Ishikawa (cell line): ENCODE data around the gene CALCR.

Experiments used
- CEBPB ChIP-seq: IDR thresholded peaks from 2 replicates; pipeline ENCODE4 v1.6.1; 2012
- CREB1 ChIP-seq: IDR thresholded peaks from 2 replicates; pipeline ENCODE4 v1.6.1; 2012; ENCODE audit warnings: low read depth
- EP300 ChIP-seq: IDR thresholded peaks from 2 replicates; pipeline ENCODE4 v1.6.1; 2012; ENCODE audit warnings: borderline replicate concordance
- MAX ChIP-seq: IDR thresholded peaks from 2 replicates; pipeline ENCODE4 v1.6.1; 2012
- RAD21 ChIP-seq: IDR thresholded peaks from 2 replicates; pipeline ENCODE4 v1.6.1; 2012; ENCODE audit warnings: low read depth
- REST ChIP-seq: IDR thresholded peaks from 2 replicates; pipeline ENCODE4 v1.6.1; 2012; ENCODE audit warnings: low read depth, mild to moderate bottlenecking
- TAF1 ChIP-seq: IDR thresholded peaks from 2 replicates; pipeline ENCODE4 v1.6.1; 2012; ENCODE audit warnings: low read depth, mild to moderate bottlenecking
- TCF12 ChIP-seq: IDR thresholded peaks from 2 replicates; pipeline ENCODE4 v1.6.1; 2012; ENCODE audit warnings: low read depth
- TEAD4 ChIP-seq: IDR thresholded peaks from 2 replicates; pipeline ENCODE4 v1.6.1; 2012
- USF1 ChIP-seq: IDR thresholded peaks from 2 replicates; pipeline ENCODE4 v1.6.1; 2012
- YY1 ChIP-seq: IDR thresholded peaks from 2 replicates; pipeline ENCODE4 v1.6.1; 2012; ENCODE audit warnings: low read depth
- ZBTB7A ChIP-seq: IDR thresholded peaks from 2 replicates; pipeline ENCODE4 v1.6.1; 2012; ENCODE audit warnings: low read depth

- TF ChIP-seq RAD21 (no peak), YY1 (no peak), TAF1 (no peak), TEAD4 (no peak), ZBTB7A (no peak), USF1 (no peak), EP300 (no peak), REST (no peak), CREB1 (no peak), TCF12 (no peak), CEBPB (no peak), MAX (no peak)
Measured at GRCh38 chr7:93409324-93409723, 165.2 kb downstream of the CALCR start.
